HEK293 (cell line): ENCODE results near the gene LMO4.

ENCODE experiments used
- CTCF ChIA-PET: fragments of 350-600 bp; formaldehyde crosslinking; extraction: SDS; loops from one replicate; lab custom pipeline; 2021; ENCODE audit warnings: antibody characterized with exemption; lab: Yijun Ruan, JAX
- POLR2A ChIA-PET: fragments of 300-600 bp; formaldehyde crosslinking; extraction: SDS; loops from one replicate; lab custom pipeline; 2020; ENCODE audit warnings: antibody characterized with exemption, inconsistent platforms; lab: Yijun Ruan, JAX
- H3K27ac ChIP-seq: fragments of 200-500 bp; sonication (Bioruptor generic); 2 replicates; pipeline ENCODE4 v1.5.1; 2014; ENCODE audit warnings: low read depth, low read length, control low read depth, inconsistent platforms; ENCODE audit errors: extremely low read depth
- H3K36me3 ChIP-seq, 2 experiments: fragments of 200-500 bp in 1 of 2; sonication (Bioruptor generic) in 1 of 2; 1 replicate in 1 of 2; 2 replicates in 1 of 2; pipeline ENCODE4 v1.5.1; 2014 to 2017; ENCODE audit warnings: inconsistent platforms in 2 of 2, low read length in 2 of 2; ENCODE audit not compliant: control insufficient read depth in 2 of 2, insufficient read depth in 1 of 2
- H3K4me1 ChIP-seq: fragments of 200-500 bp; sonication (Bioruptor generic); 2 replicates; pipeline ENCODE4 v1.5.1; 2014; ENCODE audit warnings: mild to moderate bottlenecking, low read length, inconsistent platforms; ENCODE audit not compliant: control insufficient read depth, insufficient read depth
- H3K4me3 ChIP-seq: 2 replicates; pipeline ENCODE4 v1.5.1; 2011; ENCODE audit warnings: low read depth, mild to moderate bottlenecking, control low read depth, low read length, moderate library complexity
- H3K9me3 ChIP-seq: fragments of 200-500 bp; sonication (Bioruptor generic); 2 replicates; pipeline ENCODE4 v1.5.1; 2014; ENCODE audit warnings: low read depth, low read length, inconsistent platforms; ENCODE audit not compliant: control insufficient read depth, insufficient read depth
- GLIS1 ChIP-seq: fragments of 450-650 bp; formaldehyde crosslinking; IDR thresholded peaks from 2 replicates; pipeline ENCODE4 v1.5.1; 2016; ENCODE audit warnings: missing biosample characterization, missing genetic modification characterization
- MYNN ChIP-seq: fragments of 450-650 bp; formaldehyde crosslinking; IDR thresholded peaks from 2 replicates; pipeline ENCODE4 v1.5.1; 2016; ENCODE audit warnings: missing biosample characterization, missing genetic modification characterization, borderline replicate concordance
- MZF1 ChIP-seq: fragments of 450-650 bp; formaldehyde crosslinking; IDR thresholded peaks from 2 replicates; pipeline ENCODE4 v1.5.1; 2017; ENCODE audit warnings: missing biosample characterization, missing genetic modification characterization, borderline replicate concordance
- SP3 ChIP-seq: fragments of 450-650 bp; formaldehyde crosslinking; IDR thresholded peaks from 2 replicates; pipeline ENCODE4 v1.5.1; 2016; ENCODE audit warnings: missing biosample characterization, missing genetic modification characterization
- ZBTB17 ChIP-seq: fragments of 450-650 bp; formaldehyde crosslinking; IDR thresholded peaks from 2 replicates; pipeline ENCODE4 v1.5.1; 2016; ENCODE audit warnings: missing biosample characterization, missing genetic modification characterization
- ZBTB21 ChIP-seq: fragments of 450-650 bp; formaldehyde crosslinking; IDR thresholded peaks from 2 replicates; pipeline ENCODE4 v1.5.1; 2017; ENCODE audit warnings: missing biosample characterization, missing genetic modification characterization
- ZBTB8A ChIP-seq: fragments of 450-650 bp; formaldehyde crosslinking; IDR thresholded peaks from 2 replicates; pipeline ENCODE4 v1.5.1; 2016; ENCODE audit warnings: missing biosample characterization, missing genetic modification characterization
- ZEB2 ChIP-seq: fragments of 450-650 bp; formaldehyde crosslinking; IDR thresholded peaks from 2 replicates; pipeline ENCODE4 v1.5.1; 2016; ENCODE audit warnings: missing biosample characterization, missing genetic modification characterization
- ZNF114 ChIP-seq: fragments of 450-650 bp; formaldehyde crosslinking; IDR thresholded peaks from 2 replicates; pipeline ENCODE4 v1.5.0; 2017; ENCODE audit warnings: missing biosample characterization, missing genetic modification characterization
- ZNF133 ChIP-seq: fragments of 450-650 bp; formaldehyde crosslinking; IDR thresholded peaks from 2 replicates; pipeline ENCODE4 v1.5.1; 2016; ENCODE audit warnings: missing biosample characterization, missing genetic modification characterization
- ZNF239 ChIP-seq: fragments of 450-650 bp; formaldehyde crosslinking; IDR thresholded peaks from 2 replicates; pipeline ENCODE4 v1.5.1; 2016; ENCODE audit warnings: missing biosample characterization, missing genetic modification characterization
- ZNF24 ChIP-seq: fragments of 450-650 bp; formaldehyde crosslinking; IDR thresholded peaks from 2 replicates; pipeline ENCODE4 v1.5.1; 2016; ENCODE audit warnings: missing biosample characterization, missing genetic modification characterization
- ZNF302 ChIP-seq: fragments of 450-650 bp; formaldehyde crosslinking; IDR thresholded peaks from 2 replicates; pipeline ENCODE4 v1.5.1; 2016; ENCODE audit warnings: missing biosample characterization, missing genetic modification characterization, low read depth
- ZNF335 ChIP-seq: fragments of 450-650 bp; formaldehyde crosslinking; conservative IDR thresholded peaks from 2 replicates; pipeline ENCODE4 v1.5.1; 2016; ENCODE audit warnings: missing biosample characterization, missing genetic modification characterization
- ZNF341 ChIP-seq: fragments of 450-650 bp; formaldehyde crosslinking; IDR thresholded peaks from 2 replicates; pipeline ENCODE4; 2016; ENCODE audit warnings: low read depth, missing biosample characterization, missing genetic modification characterization
- ZNF37A ChIP-seq: fragments of 450-650 bp; IDR thresholded peaks from 2 replicates; pipeline ENCODE4 v1.5.1; 2018; ENCODE audit warnings: missing biosample characterization, missing genetic modification characterization
- ZNF394 ChIP-seq: fragments of 450-650 bp; formaldehyde crosslinking; IDR thresholded peaks from 2 replicates; pipeline ENCODE4 v1.5.1; 2016; ENCODE audit warnings: missing biosample characterization, missing genetic modification characterization, mild to moderate bottlenecking, moderate library complexity, borderline replicate concordance
- ZNF473 ChIP-seq: fragments of 450-650 bp; formaldehyde crosslinking; IDR thresholded peaks from 2 replicates; pipeline ENCODE4 v1.5.1; 2017; ENCODE audit warnings: missing biosample characterization, missing genetic modification characterization
- ZNF48 ChIP-seq: fragments of 450-650 bp; formaldehyde crosslinking; IDR thresholded peaks from 2 replicates; pipeline ENCODE4 v1.5.1; 2016; ENCODE audit warnings: missing biosample characterization, missing genetic modification characterization
- ZNF544 ChIP-seq: fragments of 450-650 bp; formaldehyde crosslinking; IDR thresholded peaks from 2 replicates; pipeline ENCODE4 v1.5.0; 2017; ENCODE audit warnings: missing biosample characterization, missing genetic modification characterization
- ZNF621 ChIP-seq: fragments of 450-650 bp; formaldehyde crosslinking; IDR thresholded peaks from 2 replicates; pipeline ENCODE4 v1.5.1; 2017; ENCODE audit warnings: missing biosample characterization, missing genetic modification characterization
- ZNF629 ChIP-seq: fragments of 450-650 bp; formaldehyde crosslinking; IDR thresholded peaks from 2 replicates; pipeline ENCODE4 v1.5.1; 2017; ENCODE audit warnings: missing biosample characterization, missing genetic modification characterization
- ZNF701 ChIP-seq: fragments of 450-650 bp; formaldehyde crosslinking; IDR thresholded peaks from 2 replicates; pipeline ENCODE4 v1.5.1; 2016; ENCODE audit warnings: missing biosample characterization, missing genetic modification characterization
- ZNF747 ChIP-seq: fragments of 450-650 bp; formaldehyde crosslinking; IDR thresholded peaks from 2 replicates; pipeline ENCODE4 v1.5.1; 2016; ENCODE audit warnings: missing biosample characterization, missing genetic modification characterization
- ZSCAN23 ChIP-seq: fragments of 450-650 bp; formaldehyde crosslinking; IDR thresholded peaks from 2 replicates; pipeline ENCODE4 v1.5.1; 2016; ENCODE audit warnings: missing biosample characterization, missing genetic modification characterization
- TF ChIP-seq, protein P1 (sequence below): fragments of 450-650 bp; formaldehyde crosslinking; optimal IDR thresholded peaks from 2 replicates; pipeline ENCODE3; 2016; ENCODE audit warnings: missing biosample characterization, mild to moderate bottlenecking, missing genetic modification characterization
- TF ChIP-seq, protein P2 (sequence below): fragments of 450-650 bp; formaldehyde crosslinking; IDR thresholded peaks from 2 replicates; pipeline ENCODE4 v1.5.1; 2017; ENCODE audit warnings: missing biosample characterization, missing genetic modification characterization
- TF ChIP-seq, protein P3 (sequence below): fragments of 450-650 bp; formaldehyde crosslinking; IDR thresholded peaks from 2 replicates; pipeline ENCODE4 v1.5.1; 2017; ENCODE audit warnings: missing biosample characterization, missing genetic modification characterization
- TF ChIP-seq, protein P4 (sequence below): fragments of 450-650 bp; formaldehyde crosslinking; IDR thresholded peaks from 2 replicates; pipeline ENCODE4 v1.5.1; 2017; ENCODE audit warnings: missing biosample characterization, missing genetic modification characterization

Gene LMO4

DNA sequence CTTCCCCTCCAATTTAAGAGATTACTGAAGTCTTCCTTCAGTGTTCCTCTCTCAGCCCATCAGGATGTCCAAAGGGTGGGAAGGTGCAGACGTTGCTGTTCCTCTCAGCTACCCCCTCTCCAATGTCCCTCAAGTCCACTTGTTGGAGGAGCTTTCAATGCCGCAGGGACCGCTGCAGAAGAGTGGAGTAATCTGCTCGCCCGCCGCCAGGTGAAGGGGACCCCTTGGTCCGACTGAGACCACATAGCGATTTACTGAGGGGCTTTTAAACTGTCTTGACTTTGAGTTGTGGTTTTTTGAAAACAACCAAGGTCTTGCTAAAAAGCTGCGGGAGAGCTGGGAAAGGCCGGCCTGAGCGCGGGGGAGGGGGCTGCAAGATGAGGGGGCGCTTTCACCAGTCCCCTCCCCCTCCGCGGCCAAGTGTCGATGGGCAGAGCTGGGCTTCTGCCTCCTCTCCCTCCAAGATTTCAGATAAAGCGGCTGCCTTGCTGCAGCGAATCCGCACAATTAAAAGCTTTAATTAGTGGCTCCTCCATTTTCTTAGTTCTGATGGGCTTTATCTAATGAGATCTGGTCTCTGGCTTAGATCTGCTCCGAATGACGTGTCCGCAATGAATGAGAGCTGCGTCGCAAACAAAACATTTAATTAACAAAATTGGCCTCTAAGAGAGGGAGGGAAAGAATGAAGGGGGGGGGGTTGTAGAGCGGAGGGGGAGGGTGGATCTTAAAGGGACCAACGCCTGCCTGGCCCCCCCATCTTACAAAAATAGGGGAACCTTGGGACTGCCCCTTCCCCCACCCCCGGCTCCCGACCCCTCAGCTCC is 5.9 kb downstream of the LMO4 start (continued):
- TF ChIP-seq ZNF473 (tag by site-specific recombination) (no peak), ZNF335 (tag by site-specific recombination) (no peak), MYNN (no peak), ZNF341 (peak; percentile 83), ZBTB17 (tag by site-specific recombination) (peak; percentile 60), ZNF302 (no peak), ZNF394 (tag by site-specific recombination) (no peak), SP3 (tag by site-specific recombination) (peak; percentile 37; the same call in 1 of the 2 replicates), ZNF133 (tag by site-specific recombination) (no peak), ZNF48 (tag by site-specific recombination) (no peak), ZNF239 (tag by site-specific recombination) (no peak)

DNA sequence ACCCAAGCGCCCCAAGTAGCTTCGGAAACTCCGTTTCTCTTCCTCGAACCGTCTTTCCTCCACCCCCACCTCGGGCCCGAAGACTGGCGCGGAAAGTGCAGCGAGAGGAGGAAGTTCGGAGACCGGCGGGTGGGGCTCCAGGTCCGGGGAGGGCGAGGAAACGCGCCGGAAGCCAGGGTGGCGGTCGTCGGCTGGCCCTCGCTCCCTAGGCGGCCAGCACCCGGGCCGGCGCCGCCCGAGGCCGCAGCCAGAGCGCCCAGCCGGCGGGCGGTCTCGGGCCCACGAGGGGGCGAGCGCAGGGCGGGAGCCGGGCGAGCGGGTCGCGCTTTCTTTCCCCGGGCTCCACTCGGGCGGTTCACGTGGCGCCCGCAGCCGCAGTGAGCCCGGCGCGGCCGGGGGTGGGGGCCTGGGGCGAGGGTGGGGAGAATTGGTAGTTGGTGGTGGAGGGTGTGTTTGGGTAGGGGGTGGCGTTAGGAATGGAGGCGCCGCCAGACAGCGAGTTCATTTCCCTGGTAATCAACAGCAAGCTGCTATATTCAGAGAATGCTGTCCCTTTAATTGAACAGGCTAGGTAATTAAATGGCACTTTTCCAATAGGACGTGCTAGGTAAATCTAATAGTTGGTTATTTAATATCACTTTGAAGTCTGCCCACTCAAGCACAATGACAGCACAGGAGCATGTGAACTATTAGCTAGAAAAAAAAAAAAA is 6.7 kb downstream of the LMO4 start:
- Histone ChIP-seq H3K36me3 (peaks cover 14 to 50% of the 10 kb centered on the region in 2 experiments), H3K4me1 (peaks cover 17% of the 10 kb centered on the region), H3K9me3 (no peaks in the 10 kb centered on the region), H3K27ac (peak overlapping the region; percentile 78), H3K4me3 (peak overlapping the region; percentile 52)
- ChIA-PET CTCF (interaction anchor here (0.8 to 1.5 kb wide), 4 partner anchors 9 to 1320 kb away, joined by 3 to 6 read pairs (median 4); no protein-coding TSS in a partner anchor), POLR2A (interaction anchor here (0.6 to 1.1 kb wide), 4 partner anchors 30 to 310 kb away, joined by 3 to 4 read pairs (median 4); no protein-coding TSS in a partner anchor)
- TF ChIP-seq, protein P1, sequence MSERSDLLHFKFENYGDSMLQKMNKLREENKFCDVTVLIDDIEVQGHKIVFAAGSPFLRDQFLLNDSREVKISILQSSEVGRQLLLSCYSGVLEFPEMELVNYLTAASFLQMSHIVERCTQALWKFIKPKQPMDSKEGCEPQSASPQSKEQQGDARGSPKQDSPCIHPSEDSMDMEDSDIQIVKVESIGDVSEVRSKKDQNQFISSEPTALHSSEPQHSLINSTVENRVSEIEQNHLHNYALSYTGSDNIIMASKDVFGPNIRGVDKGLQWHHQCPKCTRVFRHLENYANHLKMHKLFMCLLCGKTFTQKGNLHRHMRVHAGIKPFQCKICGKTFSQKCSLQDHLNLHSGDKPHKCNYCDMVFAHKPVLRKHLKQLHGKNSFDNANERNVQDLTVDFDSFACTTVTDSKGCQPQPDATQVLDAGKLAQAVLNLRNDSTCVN (tag by site-specific recombination): peak; percentile 45
- TF ChIP-seq ZNF335 (tag by site-specific recombination): peak; percentile 16
- TF ChIP-seq ZBTB21 (tag by site-specific recombination): no peak
- TF ChIP-seq, protein P2, sequence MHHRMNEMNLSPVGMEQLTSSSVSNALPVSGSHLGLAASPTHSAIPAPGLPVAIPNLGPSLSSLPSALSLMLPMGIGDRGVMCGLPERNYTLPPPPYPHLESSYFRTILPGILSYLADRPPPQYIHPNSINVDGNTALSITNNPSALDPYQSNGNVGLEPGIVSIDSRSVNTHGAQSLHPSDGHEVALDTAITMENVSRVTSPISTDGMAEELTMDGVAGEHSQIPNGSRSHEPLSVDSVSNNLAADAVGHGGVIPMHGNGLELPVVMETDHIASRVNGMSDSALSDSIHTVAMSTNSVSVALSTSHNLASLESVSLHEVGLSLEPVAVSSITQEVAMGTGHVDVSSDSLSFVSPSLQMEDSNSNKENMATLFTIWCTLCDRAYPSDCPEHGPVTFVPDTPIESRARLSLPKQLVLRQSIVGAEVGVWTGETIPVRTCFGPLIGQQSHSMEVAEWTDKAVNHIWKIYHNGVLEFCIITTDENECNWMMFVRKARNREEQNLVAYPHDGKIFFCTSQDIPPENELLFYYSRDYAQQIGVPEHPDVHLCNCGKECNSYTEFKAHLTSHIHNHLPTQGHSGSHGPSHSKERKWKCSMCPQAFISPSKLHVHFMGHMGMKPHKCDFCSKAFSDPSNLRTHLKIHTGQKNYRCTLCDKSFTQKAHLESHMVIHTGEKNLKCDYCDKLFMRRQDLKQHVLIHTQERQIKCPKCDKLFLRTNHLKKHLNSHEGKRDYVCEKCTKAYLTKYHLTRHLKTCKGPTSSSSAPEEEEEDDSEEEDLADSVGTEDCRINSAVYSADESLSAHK (tag by site-specific recombination): no peak
- TF ChIP-seq ZNF621: no peak
- TF ChIP-seq GLIS1 (tag by site-specific recombination): no peak
- TF ChIP-seq ZBTB8A (tag by site-specific recombination): peak; percentile 42; the same call in 1 of the 2 replicates
- no peak for TF ChIP-seq ZSCAN23
- TF ChIP-seq ZNF747: no peak
- TF ChIP-seq MZF1 (tag by site-specific recombination): no peak
- TF ChIP-seq ZNF24 (tag by site-specific recombination): no peak
- TF ChIP-seq ZNF37A: no peak
- no peak for TF ChIP-seq ZEB2 (tag by site-specific recombination)
- TF ChIP-seq ZNF114: no peak
- TF ChIP-seq ZNF48 (tag by site-specific recombination): no peak
- TF ChIP-seq ZNF701 (tag by site-specific recombination): no peak
- TF ChIP-seq ZNF629 (tag by site-specific recombination): no peak
- TF ChIP-seq, protein P3, sequence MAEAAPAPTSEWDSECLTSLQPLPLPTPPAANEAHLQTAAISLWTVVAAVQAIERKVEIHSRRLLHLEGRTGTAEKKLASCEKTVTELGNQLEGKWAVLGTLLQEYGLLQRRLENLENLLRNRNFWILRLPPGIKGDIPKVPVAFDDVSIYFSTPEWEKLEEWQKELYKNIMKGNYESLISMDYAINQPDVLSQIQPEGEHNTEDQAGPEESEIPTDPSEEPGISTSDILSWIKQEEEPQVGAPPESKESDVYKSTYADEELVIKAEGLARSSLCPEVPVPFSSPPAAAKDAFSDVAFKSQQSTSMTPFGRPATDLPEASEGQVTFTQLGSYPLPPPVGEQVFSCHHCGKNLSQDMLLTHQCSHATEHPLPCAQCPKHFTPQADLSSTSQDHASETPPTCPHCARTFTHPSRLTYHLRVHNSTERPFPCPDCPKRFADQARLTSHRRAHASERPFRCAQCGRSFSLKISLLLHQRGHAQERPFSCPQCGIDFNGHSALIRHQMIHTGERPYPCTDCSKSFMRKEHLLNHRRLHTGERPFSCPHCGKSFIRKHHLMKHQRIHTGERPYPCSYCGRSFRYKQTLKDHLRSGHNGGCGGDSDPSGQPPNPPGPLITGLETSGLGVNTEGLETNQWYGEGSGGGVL: 0 out of 2 replicates have a peak, but pooled peaks have one; percentile 11
- TF ChIP-seq, protein P4, sequence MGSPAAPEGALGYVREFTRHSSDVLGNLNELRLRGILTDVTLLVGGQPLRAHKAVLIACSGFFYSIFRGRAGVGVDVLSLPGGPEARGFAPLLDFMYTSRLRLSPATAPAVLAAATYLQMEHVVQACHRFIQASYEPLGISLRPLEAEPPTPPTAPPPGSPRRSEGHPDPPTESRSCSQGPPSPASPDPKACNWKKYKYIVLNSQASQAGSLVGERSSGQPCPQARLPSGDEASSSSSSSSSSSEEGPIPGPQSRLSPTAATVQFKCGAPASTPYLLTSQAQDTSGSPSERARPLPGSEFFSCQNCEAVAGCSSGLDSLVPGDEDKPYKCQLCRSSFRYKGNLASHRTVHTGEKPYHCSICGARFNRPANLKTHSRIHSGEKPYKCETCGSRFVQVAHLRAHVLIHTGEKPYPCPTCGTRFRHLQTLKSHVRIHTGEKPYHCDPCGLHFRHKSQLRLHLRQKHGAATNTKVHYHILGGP: no peak
- no peak for TF ChIP-seq ZNF544 (tag by site-specific recombination)
